Measurements from ENCODE around the gene BTRC.

GRCh38 chr10:101393378-101393777 is 39.4 kb downstream of the BTRC start:
- TF ChIP-seq CTCF (IDR thresholded peaks at IDR 0.05 in 2 of 3, conservative IDR thresholded peaks at IDR 0.05 in 1 of 3; ENCODE audit: control insufficient read depth in 2 of 3, extremely low read depth in 1 of 3, insufficient read depth in 1 of 3, low read depth in 3 of 3, low read length in 3 of 3) (no peak), CEBPZ (IDR thresholded peaks at IDR 0.05; ENCODE audit: low read depth, low read length) (no peak), ATF7 (IDR thresholded peaks at IDR 0.05; ENCODE audit: low read depth) (no peak), SP1 (IDR thresholded peaks at IDR 0.05; ENCODE audit: low read depth, low read length) (no peak)

Measured in GM12878 (cell line).